MCF 10A (cell line): ENCODE data around the gene RALA. TPM values are rescaled to one million over a fixed set of nuclear protein-coding genes. Genes with fewer than 3 reads are reported as not detected.
"Not testable (repeated sequence)": the region's sequence is repeated elsewhere in the genome, so short reads cannot be mapped to it uniquely, and the experiment has no call there.

Experiments used
- BruUV-seq: library from RNA; stranded (reverse); fragments of 400-500 nt; replicated peaks from 2 replicates; lab custom pipeline; 2021; lab: Mats Ljungman, UMichigan
- CTCF ChIA-PET: fragments of 300-600 bp; sonication (Branson Sonifier 250); formaldehyde crosslinking; extraction: SDS; loops from one replicate; lab custom pipeline; 2021; ENCODE audit warnings: antibody characterized with exemption, inconsistent platforms; lab: Yijun Ruan, JAX
- POLR2A ChIA-PET: fragments of 300-600, 350-650 bp; sonication (Branson Sonifier 250); formaldehyde crosslinking; extraction: SDS; loops from one replicate; lab custom pipeline; 2020; ENCODE audit warnings: antibody characterized with exemption, inconsistent platforms; lab: Yijun Ruan, JAX
- DNase-seq: peaks from one replicate; pipeline ENCODE4 v3.0.0-alpha.2; 2018; ENCODE audit not compliant: unreplicated experiment
- H3K27ac Mint-ChIP-seq: one replicate; pipeline ENCODE4 v1.8.0; 2022; ENCODE audit warnings: mild to moderate bottlenecking, low read depth, mixed read lengths; ENCODE audit not compliant: unreplicated experiment
- H3K27me3 Mint-ChIP-seq: one replicate; pipeline ENCODE4 v1.8.0; 2022; ENCODE audit warnings: mixed read lengths; ENCODE audit not compliant: insufficient read depth, unreplicated experiment
- H3K36me3 Mint-ChIP-seq: one replicate; pipeline ENCODE4 v1.8.0; 2022; ENCODE audit warnings: mild to moderate bottlenecking, moderate library complexity, mixed read lengths; ENCODE audit not compliant: insufficient read depth, unreplicated experiment
- H3K4me1 Mint-ChIP-seq: one replicate; pipeline ENCODE4 v1.8.0; 2022; ENCODE audit warnings: mixed read lengths; ENCODE audit not compliant: insufficient read depth, unreplicated experiment
- H3K4me3 Mint-ChIP-seq: one replicate; pipeline ENCODE4 v1.8.0; 2022; ENCODE audit warnings: mild to moderate bottlenecking, moderate library complexity, mixed read lengths; ENCODE audit not compliant: unreplicated experiment
- H3K9me3 Mint-ChIP-seq: one replicate; pipeline ENCODE4 v1.8.0; 2022; ENCODE audit warnings: mixed read lengths; ENCODE audit not compliant: unreplicated experiment
- intact Hi-C: fragments of 100-400 bp; cut with micrococcal nuclease; formaldehyde crosslinking; loops from 2 replicates; pipeline ENCODE4 v1.14.1; 2022
- total RNA-seq: library from RNA; stranded (reverse); gene quantifications from 2 replicates; pipeline ENCODE4 v1.2.3, GENCODE V29; 2022
- TF ChIP-seq, protein P1 (sequence below): fragments of 200-600 bp; IDR thresholded peaks from one replicate; pipeline ENCODE4 v1.8.0; 2022; ENCODE audit warnings: antibody characterized with exemption, mild to moderate bottlenecking; ENCODE audit not compliant: unreplicated experiment

The RALA gene
- total RNA-seq, 1 experiment from 2014 or later, result 34.1 TPM

DNA sequence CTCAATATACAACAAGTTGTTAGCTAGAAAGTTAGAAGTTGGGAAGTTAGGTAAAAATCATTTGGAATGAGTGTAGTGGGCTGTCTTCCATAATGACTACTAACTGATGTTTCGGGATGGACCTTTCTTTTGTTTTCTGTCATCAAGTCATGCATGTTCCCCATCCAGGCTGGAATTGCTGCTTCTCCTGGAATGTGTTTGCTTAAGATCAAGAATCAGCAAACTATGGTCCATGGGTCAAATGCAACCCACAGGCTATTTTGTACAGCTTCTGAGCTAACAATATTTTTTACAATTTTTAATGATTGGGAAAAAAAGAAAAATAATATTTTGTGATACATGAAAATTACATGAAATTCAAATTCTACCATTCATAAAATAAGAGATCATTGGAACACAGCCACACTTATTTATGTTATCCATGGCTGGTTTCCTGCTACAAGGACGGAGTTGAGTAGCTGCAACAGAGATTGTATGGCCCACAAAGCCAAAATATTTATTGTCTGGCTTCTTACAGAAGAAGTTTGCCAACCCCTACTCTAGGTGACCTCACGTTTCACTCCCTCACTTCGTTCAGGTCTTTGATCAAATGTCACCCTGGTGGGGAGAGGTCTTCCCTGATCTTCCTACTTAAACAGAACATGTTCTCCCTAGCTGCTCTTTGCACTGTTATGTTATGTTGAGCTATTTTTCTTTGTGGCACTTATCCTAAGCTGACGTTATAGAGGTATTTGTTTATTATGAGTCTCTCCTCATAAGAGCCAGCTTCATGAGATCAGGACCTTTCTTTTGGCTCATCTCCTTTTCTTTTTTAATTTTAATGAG, 127.1 kb downstream of the RALA start:
- BruUV-seq, result no TSS peak

DNA sequence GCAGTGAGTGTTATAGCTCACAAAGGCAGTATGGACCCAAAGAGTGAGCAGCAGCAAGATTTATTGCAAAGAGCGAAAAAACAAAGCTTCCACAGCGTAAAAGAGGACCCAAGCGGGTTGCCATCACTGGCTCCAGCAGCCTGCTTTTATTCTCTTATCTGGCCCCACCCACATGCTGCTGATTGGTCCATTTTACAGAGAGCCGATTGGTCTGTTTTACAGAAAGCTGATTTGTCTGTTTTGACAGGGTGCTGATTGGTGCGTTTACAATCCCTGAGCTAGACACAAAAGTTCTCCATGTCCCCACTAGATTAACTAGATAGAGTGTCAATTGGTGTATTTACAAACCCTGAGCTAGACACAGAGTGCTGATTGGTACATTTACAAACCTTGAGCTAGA, 129.9 kb downstream of the RALA start:
- DNase-seq, POLR2A ChIA-PET, H3K36me3 Mint-ChIP-seq, H3K27ac Mint-ChIP-seq, intact Hi-C loops, H3K4me3 Mint-ChIP-seq, H3K27me3 Mint-ChIP-seq, H3K9me3 Mint-ChIP-seq, H3K4me1 Mint-ChIP-seq, BruUV-seq: not testable (repeated sequence)
- CTCF ChIA-PET, result interaction anchor here (1.1 to 15.7 kb wide), 2 partner anchors 143 to 173 kb away, joined by 3 to 365 read pairs; no protein-coding TSS in a partner anchor

More for the DNA sequence above, 127.1 kb downstream of the RALA start:
- no peaks in the 10 kb centered on the region for H3K9me3 Mint-ChIP-seq
- TF ChIP-seq, protein P1, sequence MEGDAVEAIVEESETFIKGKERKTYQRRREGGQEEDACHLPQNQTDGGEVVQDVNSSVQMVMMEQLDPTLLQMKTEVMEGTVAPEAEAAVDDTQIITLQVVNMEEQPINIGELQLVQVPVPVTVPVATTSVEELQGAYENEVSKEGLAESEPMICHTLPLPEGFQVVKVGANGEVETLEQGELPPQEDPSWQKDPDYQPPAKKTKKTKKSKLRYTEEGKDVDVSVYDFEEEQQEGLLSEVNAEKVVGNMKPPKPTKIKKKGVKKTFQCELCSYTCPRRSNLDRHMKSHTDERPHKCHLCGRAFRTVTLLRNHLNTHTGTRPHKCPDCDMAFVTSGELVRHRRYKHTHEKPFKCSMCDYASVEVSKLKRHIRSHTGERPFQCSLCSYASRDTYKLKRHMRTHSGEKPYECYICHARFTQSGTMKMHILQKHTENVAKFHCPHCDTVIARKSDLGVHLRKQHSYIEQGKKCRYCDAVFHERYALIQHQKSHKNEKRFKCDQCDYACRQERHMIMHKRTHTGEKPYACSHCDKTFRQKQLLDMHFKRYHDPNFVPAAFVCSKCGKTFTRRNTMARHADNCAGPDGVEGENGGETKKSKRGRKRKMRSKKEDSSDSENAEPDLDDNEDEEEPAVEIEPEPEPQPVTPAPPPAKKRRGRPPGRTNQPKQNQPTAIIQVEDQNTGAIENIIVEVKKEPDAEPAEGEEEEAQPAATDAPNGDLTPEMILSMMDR, result no peak
- ChIA-PET CTCF (interaction anchor here (0.6 to 15.7 kb wide), 9 partner anchors 10 to 175 kb away, joined by 3 to 365 read pairs (median 4); partner anchors contain the start of gene RALA), POLR2A (interaction anchor here (1.0 to 2.5 kb wide), 5 partner anchors 10 to 172 kb away, joined by 3 to 9 read pairs (median 6); partner anchors contain the start of gene RALA)
- H3K4me1 Mint-ChIP-seq, result peaks cover 14% of the 10 kb centered on the region
- no peak overlapping the region for H3K4me3 Mint-ChIP-seq
- H3K27me3 Mint-ChIP-seq, result no peaks in the 10 kb centered on the region
- no peaks in the 10 kb centered on the region for H3K36me3 Mint-ChIP-seq
- no peak for DNase-seq
- intact Hi-C loops, result no loop called here
- no peak overlapping the region for H3K27ac Mint-ChIP-seq

GRCh38 chr7:39753823-39754325, 130.5 kb downstream of the RALA start:
- CTCF ChIA-PET, result interaction anchor here (0.6 to 15.7 kb wide), 4 partner anchors 51 to 188 kb away, joined by 3 to 365 read pairs (median 3); no protein-coding TSS in a partner anchor
- no peak for DNase-seq
- intact Hi-C loops, result no loop called here
- POLR2A ChIA-PET, result no interaction called here
- H3K4me3 Mint-ChIP-seq, result no peak overlapping the region
- BruUV-seq, result no TSS peak
- no peaks in the 10 kb centered on the region for H3K27me3 Mint-ChIP-seq
- peaks cover 13% of the 10 kb centered on the region for H3K4me1 Mint-ChIP-seq
- H3K9me3 Mint-ChIP-seq, result no peaks in the 10 kb centered on the region
- no peak overlapping the region for H3K27ac Mint-ChIP-seq
- TF ChIP-seq, protein P1, result no peak
- H3K36me3 Mint-ChIP-seq, result no peaks in the 10 kb centered on the region

GRCh38 chr7:39754326-39755120, 131.2 kb downstream of the RALA start:
- CTCF ChIA-PET, result interaction anchor here (0.6 to 15.7 kb wide), 4 partner anchors 8 to 188 kb away, joined by 3 to 365 read pairs (median 6); no protein-coding TSS in a partner anchor

More at GRCh38 chr7:39754326-39755120, 131.2 kb downstream of the RALA start:
- intact Hi-C loops, result no loop called here
- no peaks in the 10 kb centered on the region for H3K36me3 Mint-ChIP-seq
- H3K4me1 Mint-ChIP-seq, result peaks cover 13% of the 10 kb centered on the region
- POLR2A ChIA-PET, result interaction anchor here (0.7 kb wide), 1 partner anchor 536 kb away, joined by 3 read pairs; no protein-coding TSS in a partner anchor
- TF ChIP-seq, protein P1, result no peak
- DNase-seq, result no peak
- no peaks in the 10 kb centered on the region for H3K9me3 Mint-ChIP-seq
- no peak overlapping the region for H3K27ac Mint-ChIP-seq
- no peaks in the 10 kb centered on the region for H3K27me3 Mint-ChIP-seq
- H3K4me3 Mint-ChIP-seq, result no peak overlapping the region
- no TSS peak for BruUV-seq
